ENCODE data around the gene NET1. TPM values are rescaled to one million over a fixed set of nuclear protein-coding genes. Genes with fewer than 3 reads are reported as not detected.
A peak's percentile ranks its signal among the peaks of the same experiment; 100 is the strongest.

The NET1 gene
- total RNA-seq, 2 donors from 2014 or later, result 47.3 to 64.9 TPM

DNA sequence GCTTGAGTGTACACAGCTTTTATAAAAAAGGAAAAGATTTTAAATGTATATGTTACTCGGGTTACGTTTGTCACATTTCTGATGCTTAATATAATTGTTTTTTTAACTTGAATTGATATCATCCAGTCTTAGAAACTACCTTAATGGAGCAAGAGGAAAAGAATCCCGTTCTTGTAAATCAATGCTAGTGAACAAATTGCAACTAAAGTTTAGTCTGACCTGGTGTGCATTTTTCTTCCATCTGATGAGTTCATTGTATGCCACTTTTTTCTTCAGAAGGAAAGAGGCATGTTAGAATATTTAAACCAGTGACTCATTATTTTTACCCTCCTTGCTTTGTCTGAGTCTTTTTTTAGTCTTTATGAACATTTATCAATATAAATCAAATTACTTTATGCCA lies 34.7 kb downstream of the NET1 start:
- peaks cover 6% of the 10 kb centered on the region for H3K36me3 ChIP-seq (ENCODE audit: control insufficient read depth, insufficient read depth, low read length)
- Mint-ChIP-seq H3K4me1 (peaks cover 24% of the 10 kb centered on the region), H3K27ac (peak overlapping the region; percentile 67), H3K4me3 (peak overlapping the region; percentile 65), H3K9me3 (no peaks in the 10 kb centered on the region), H3K36me3 (ENCODE audit: low read depth) (peaks cover 6% of the 10 kb centered on the region), H3K27me3 (ENCODE audit: insufficient read depth) (no peaks in the 10 kb centered on the region)
- H3K9ac ChIP-seq (ENCODE audit: extremely low read depth, low read length, poor library complexity, severe bottlenecking), result peak overlapping the region; percentile 73
- peaks cover 6% of the 10 kb centered on the region for H3K4me1 ChIP-seq (ENCODE audit: control insufficient read depth, insufficient read depth, low read length)
- TF ChIP-seq, protein P1, sequence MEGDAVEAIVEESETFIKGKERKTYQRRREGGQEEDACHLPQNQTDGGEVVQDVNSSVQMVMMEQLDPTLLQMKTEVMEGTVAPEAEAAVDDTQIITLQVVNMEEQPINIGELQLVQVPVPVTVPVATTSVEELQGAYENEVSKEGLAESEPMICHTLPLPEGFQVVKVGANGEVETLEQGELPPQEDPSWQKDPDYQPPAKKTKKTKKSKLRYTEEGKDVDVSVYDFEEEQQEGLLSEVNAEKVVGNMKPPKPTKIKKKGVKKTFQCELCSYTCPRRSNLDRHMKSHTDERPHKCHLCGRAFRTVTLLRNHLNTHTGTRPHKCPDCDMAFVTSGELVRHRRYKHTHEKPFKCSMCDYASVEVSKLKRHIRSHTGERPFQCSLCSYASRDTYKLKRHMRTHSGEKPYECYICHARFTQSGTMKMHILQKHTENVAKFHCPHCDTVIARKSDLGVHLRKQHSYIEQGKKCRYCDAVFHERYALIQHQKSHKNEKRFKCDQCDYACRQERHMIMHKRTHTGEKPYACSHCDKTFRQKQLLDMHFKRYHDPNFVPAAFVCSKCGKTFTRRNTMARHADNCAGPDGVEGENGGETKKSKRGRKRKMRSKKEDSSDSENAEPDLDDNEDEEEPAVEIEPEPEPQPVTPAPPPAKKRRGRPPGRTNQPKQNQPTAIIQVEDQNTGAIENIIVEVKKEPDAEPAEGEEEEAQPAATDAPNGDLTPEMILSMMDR (conservative IDR thresholded peaks at IDR 0.05), result no peak
- no peak for DNase-seq
- no peaks in the 10 kb centered on the region for H3K27me3 ChIP-seq (ENCODE audit: control insufficient read depth, insufficient read depth, low read length, poor library complexity, severe bottlenecking)
- 56 to 68% methylated on average over 1 to 3 of the region's 3 CpGs for WGBS, 2 experiments (ENCODE audit: insufficient coverage in 1 of 2, insufficient read length in 1 of 2)
- H3K9me3 ChIP-seq (ENCODE audit: control insufficient read depth, low read length), result no peaks in the 10 kb centered on the region
- H3K27ac ChIP-seq (ENCODE audit: low read depth, low read length), result no peak overlapping the region
- peak overlapping the region; percentile 86 for H3K4me3 ChIP-seq (ENCODE audit: low read length)

DNA sequence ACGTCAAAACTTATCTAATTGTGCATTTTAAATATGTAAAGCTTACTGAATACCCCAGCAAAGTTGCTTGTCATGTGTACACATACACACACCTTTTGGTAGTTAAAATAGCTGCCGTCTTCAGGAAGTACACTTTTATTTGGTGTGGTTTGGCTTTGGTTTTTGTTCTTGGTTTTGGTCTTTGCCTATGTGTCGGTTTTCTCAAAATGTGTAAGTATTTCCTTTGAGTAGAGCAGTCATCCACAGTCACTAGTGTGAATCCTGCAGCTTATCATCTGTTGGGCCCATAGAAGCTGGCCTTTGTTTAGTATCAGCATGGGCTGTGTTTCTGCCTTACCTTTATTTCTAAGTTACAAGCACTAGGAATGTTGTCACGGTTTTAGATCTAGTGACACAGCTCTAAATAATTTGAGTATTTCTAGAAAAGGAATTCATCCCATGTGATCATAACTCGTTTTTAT lies 35.3 kb downstream of the NET1 start:
- H3K27ac ChIP-seq (ENCODE audit: low read depth, low read length), result no peak overlapping the region
- 71 to 80% methylated on average over 1 to 4 of the region's 5 CpGs for WGBS, 2 experiments (ENCODE audit: insufficient coverage in 1 of 2, insufficient read length in 1 of 2)
- Mint-ChIP-seq H3K27me3 (ENCODE audit: insufficient read depth) (no peaks in the 10 kb centered on the region), H3K9me3 (no peaks in the 10 kb centered on the region), H3K36me3 (ENCODE audit: low read depth) (peaks cover 12% of the 10 kb centered on the region), H3K4me1 (peaks cover 24% of the 10 kb centered on the region), H3K27ac (peak overlapping the region; percentile 23), H3K4me3 (peak overlapping the region; percentile 65)
- no peaks in the 10 kb centered on the region for H3K9me3 ChIP-seq (ENCODE audit: control insufficient read depth, low read length)
- TF ChIP-seq, protein P1 (conservative IDR thresholded peaks at IDR 0.05), result no peak
- peaks cover 12% of the 10 kb centered on the region for H3K36me3 ChIP-seq (ENCODE audit: control insufficient read depth, insufficient read depth, low read length)
- no peaks in the 10 kb centered on the region for H3K27me3 ChIP-seq (ENCODE audit: control insufficient read depth, insufficient read depth, low read length, poor library complexity, severe bottlenecking)
- no peak for DNase-seq
- peak overlapping the region; percentile 9 for H3K9ac ChIP-seq (ENCODE audit: extremely low read depth, low read length, poor library complexity, severe bottlenecking)
- peak overlapping the region; percentile 86 for H3K4me3 ChIP-seq (ENCODE audit: low read length)
- H3K4me1 ChIP-seq (ENCODE audit: control insufficient read depth, insufficient read depth, low read length), result peaks cover 6% of the 10 kb centered on the region

DNA sequence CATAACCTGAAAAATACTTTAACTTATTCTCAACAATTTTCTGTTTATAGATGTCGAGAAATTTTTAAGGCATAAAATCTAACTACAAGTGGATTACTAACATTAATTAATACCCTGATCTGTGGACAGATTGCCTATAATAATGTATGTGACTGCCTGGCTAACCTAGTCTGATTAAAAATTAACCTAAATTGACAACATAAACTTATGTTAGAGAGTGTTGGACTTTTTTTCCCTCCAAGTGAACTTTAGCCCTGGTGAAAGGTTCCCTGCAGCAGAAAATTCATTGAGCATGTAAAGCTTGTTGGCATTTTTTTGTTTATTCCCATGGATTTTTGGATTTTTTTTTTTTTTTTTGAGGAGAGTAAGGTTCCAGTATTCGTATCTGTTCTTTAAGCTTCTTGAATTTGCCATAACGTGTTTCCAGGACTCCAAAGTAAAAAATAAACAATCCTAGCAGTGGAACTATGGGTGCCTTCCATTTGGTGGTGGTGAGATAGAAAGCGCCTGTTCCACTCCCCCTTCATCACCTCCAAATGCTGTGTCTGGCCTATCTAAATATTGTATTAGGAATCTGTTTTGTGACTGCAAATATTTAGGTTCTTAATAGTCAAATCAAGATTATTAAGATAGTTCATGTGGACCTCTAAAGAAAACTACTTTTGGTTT lies 36.1 kb downstream of the NET1 start:
- WGBS, 2 experiments (ENCODE audit: insufficient coverage in 1 of 2, insufficient read length in 1 of 2), result 87% methylated on average over 4 of the region's 4 CpGs; no CpG with 5 or more reads in 1 of the 2 experiments
- H3K36me3 ChIP-seq (ENCODE audit: control insufficient read depth, insufficient read depth, low read length), result peaks cover 20% of the 10 kb centered on the region
- H3K9ac ChIP-seq (ENCODE audit: extremely low read depth, low read length, poor library complexity, severe bottlenecking), result peak overlapping the region; percentile 9
- DNase-seq, result no peak
- Mint-ChIP-seq H3K27ac (no peak overlapping the region), H3K4me1 (peaks cover 24% of the 10 kb centered on the region), H3K27me3 (ENCODE audit: insufficient read depth) (no peaks in the 10 kb centered on the region), H3K36me3 (ENCODE audit: low read depth) (peaks cover 20% of the 10 kb centered on the region), H3K4me3 (peak overlapping the region; percentile 65), H3K9me3 (no peaks in the 10 kb centered on the region)
- H3K27me3 ChIP-seq (ENCODE audit: control insufficient read depth, insufficient read depth, low read length, poor library complexity, severe bottlenecking), result no peaks in the 10 kb centered on the region
- peak overlapping the region; percentile 86 for H3K4me3 ChIP-seq (ENCODE audit: low read length)
- H3K9me3 ChIP-seq (ENCODE audit: control insufficient read depth, low read length), result no peaks in the 10 kb centered on the region
- TF ChIP-seq, protein P1 (conservative IDR thresholded peaks at IDR 0.05), result no peak
- peaks cover 6% of the 10 kb centered on the region for H3K4me1 ChIP-seq (ENCODE audit: control insufficient read depth, insufficient read depth, low read length)
- no peak overlapping the region for H3K27ac ChIP-seq (ENCODE audit: low read depth, low read length)

All from endodermal cell (in vitro differentiated cells).